ENCODE results near the gene PHF21A.

DNA sequence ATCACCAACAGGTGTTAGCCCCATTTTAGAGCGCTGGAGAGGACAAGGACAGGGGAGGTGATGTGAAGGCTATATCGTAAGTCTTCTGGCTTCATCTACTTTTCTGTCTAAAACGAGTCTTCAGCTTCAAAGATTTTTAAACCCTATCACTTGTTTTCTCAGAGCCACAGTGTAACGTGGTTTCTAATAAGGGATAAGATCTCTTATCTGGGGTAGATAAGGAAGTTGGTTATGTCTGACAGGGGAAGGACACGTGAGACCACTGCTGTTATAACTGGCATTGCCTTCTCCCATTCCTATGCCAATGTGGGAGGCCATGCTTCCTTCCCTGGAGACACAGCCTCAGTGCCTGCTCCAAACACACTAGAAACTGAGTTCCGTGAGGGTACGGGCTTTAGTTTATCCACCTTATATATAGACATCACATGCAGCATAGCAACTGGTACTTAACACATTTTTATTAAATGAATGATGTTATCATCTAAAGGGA is 159.5 kb downstream of the PHF21A start:
- TF ChIP-seq EZH2 (IDR thresholded peaks at IDR 0.05) (no peak), POLR2AphosphoS5 (IDR thresholded peaks at IDR 0.05; ENCODE audit: borderline replicate concordance, low read depth, low read length) (no peak), FOXP2 (optimal IDR thresholded peaks at IDR 0.05; ENCODE audit: control extremely low read depth, extremely low read length, insufficient read depth) (no peak)
